ENCODE results near the gene TGFBR3. TPM values are rescaled to one million over a fixed set of nuclear protein-coding genes. Genes with fewer than 3 reads are reported as not detected.

TGFBR3 gene
- total and polyA plus RNA-seq, 2 of the 4 experiments (the other 2 are of a cell fraction) = 3.0 to 11.3 TPM

- Histone ChIP-seq H3K14ac (replicated peaks; ENCODE audit: low read depth, low read length) (no peak overlapping the region), H2BK5ac (ENCODE audit: low read depth, low read length, poor library complexity, severe bottlenecking) (no peak overlapping the region), H3K18ac (ENCODE audit: low read depth, low read length) (no peak overlapping the region), H2BK120ac (ENCODE audit: low read depth, low read length) (no peak overlapping the region), H3K27ac (ENCODE audit: insufficient read depth, low read length) (no peak overlapping the region), H4K91ac (ENCODE audit: insufficient read depth, low read depth, low read length) (no peak overlapping the region), H3K9me1 (ENCODE audit: insufficient read depth, low read length) (peaks cover 6% of the 10 kb centered on the region), H3K4me1 (ENCODE audit: control insufficient read depth, insufficient read depth, low read length) (peaks cover 10% of the 10 kb centered on the region), H2AK5ac (ENCODE audit: low read depth, low read length) (no peak overlapping the region), H3K4ac (ENCODE audit: low read depth, low read length) (no peak overlapping the region), H4K20me1 (ENCODE audit: insufficient read depth, low read length) (no peaks in the 10 kb centered on the region), H2BK15ac (ENCODE audit: low read depth, low read length) (no peak overlapping the region), H3K23ac (ENCODE audit: low read depth, low read length) (no peak overlapping the region), H3K9me3 (ENCODE audit: control insufficient read depth, insufficient read depth, low read length) (no peaks in the 10 kb centered on the region), H2BK20ac (ENCODE audit: low read depth, low read length) (no peak overlapping the region), H3K79me1 (ENCODE audit: low read depth in 1 of 2, low read length in 2 of 2) (no peaks in the 10 kb centered on the region; a peak in 1 of 4 replicates), H2AK9ac (replicated peaks; ENCODE audit: low read depth, low read length, poor library complexity) (no peak overlapping the region), H3K4me2 (ENCODE audit: low read depth, low read length) (no peak overlapping the region), H4K5ac (ENCODE audit: low read depth, low read length) (no peak overlapping the region), H2AFZ (replicated peaks; ENCODE audit: low read length, poor library complexity) (no peak overlapping the region), H3K27me3 (ENCODE audit: control insufficient read depth, insufficient read depth, low read length) (no peaks in the 10 kb centered on the region), H3K56ac (ENCODE audit: extremely low read depth, insufficient read depth, low read length) (no peak overlapping the region), H3K9ac (ENCODE audit: low read depth, low read length) (no peak overlapping the region), H4K8ac (ENCODE audit: low read depth in 2 of 2, low read length in 2 of 2) (no peak overlapping the region), H3K36me3 (ENCODE audit: control insufficient read depth, insufficient read depth, low read length) (no peaks in the 10 kb centered on the region), H3K4me3 (ENCODE audit: insufficient read depth, low read depth, low read length) (no peak overlapping the region)
- TF ChIP-seq POLR2A (IDR thresholded peaks at IDR 0.05; ENCODE audit: low read depth, low read length) = no peak
- no peak for TF ChIP-seq RCOR1 (IDR thresholded peaks at IDR 0.05; ENCODE audit: insufficient replicate concordance, low read length)
- no peak for TF ChIP-seq NFE2L2 (IDR thresholded peaks at IDR 0.05; ENCODE audit: low read depth, low read length)
- TF ChIP-seq CTCF (conservative IDR thresholded peaks at IDR 0.05; ENCODE audit: low read depth, low read length) = no peak
- no peak for TF ChIP-seq CEBPB (IDR thresholded peaks at IDR 0.05; ENCODE audit: low read depth, low read length)
- no peak for TF ChIP-seq RFX5 (IDR thresholded peaks at IDR 0.05; ENCODE audit: low read depth, low read length)
- no peak for TF ChIP-seq CHD1 (IDR thresholded peaks at IDR 0.05; ENCODE audit: low read depth, low read length)
- no peak for TF ChIP-seq MAZ (IDR thresholded peaks at IDR 0.05; ENCODE audit: borderline replicate concordance, low read depth, low read length)
- TF ChIP-seq FOS (IDR thresholded peaks at IDR 0.05; ENCODE audit: low read depth, low read length) = no peak
- TF ChIP-seq MAFK (IDR thresholded peaks at IDR 0.05; ENCODE audit: low read depth, low read length) = no peak
- no peak for TF ChIP-seq BHLHE40 (IDR thresholded peaks at IDR 0.05; ENCODE audit: low read depth, low read length)
- no TSS peak for BruUV-seq (replicated peaks)
- ChIA-PET POLR2A (ENCODE audit: unreplicated experiment) (no interaction called here), CTCF (interaction anchor here (0.9 kb wide), 1 partner anchor 248 kb away, joined by 4 read pairs; no protein-coding TSS in a partner anchor)
- dilution Hi-C loops (cut with HindIII; ENCODE audit: low sequenced_read_pairs, unreplicated experiment) = no loop called here
- ATAC-seq (ENCODE audit: low read depth) (no peak), DNase-seq (no peak)
- intact Hi-C loops (cut with micrococcal nuclease) = no loop called here
- WGBS, 2 experiments (ENCODE audit: extremely low coverage in 2 of 2, insufficient read length in 1 of 2) = 67% methylated on average over 1 of the region's 1 CpG; no CpG with 5 or more reads in 1 of the 2 experiments
- in situ Hi-C loops (cut with MboI; ENCODE audit: low sequenced_read_pairs) = no loop called here
Measured at GRCh38 chr1:91777196-91777595, 108.8 kb downstream of the TGFBR3 start.
